SK-N-SH (cell line): ENCODE data around the gene TRPM6. TPM values are rescaled to one million over a fixed set of nuclear protein-coding genes. Genes with fewer than 3 reads are reported as not detected.

Experiments
- CTCF ChIA-PET: fragments of 300-600, 350-600 bp; formaldehyde crosslinking; extraction: SDS; loops from one replicate; lab custom pipeline; 2021; lab: Yijun Ruan, JAX
- POLR2A ChIA-PET: fragments of 350-600 bp; sonication (Branson Sonifier 250); formaldehyde crosslinking; extraction: SDS; loops from one replicate; lab custom pipeline; 2020; ENCODE audit warnings: antibody characterized with exemption, inconsistent platforms; lab: Yijun Ruan, JAX
- DNase-seq: peaks from one replicate; pipeline ENCODE4 v3.0.0; 2012
- H2AFZ ChIP-seq: fragments of 200-600 bp; sonication (generic); 2 replicates; pipeline ENCODE4 v1.8.1; 2016; ENCODE audit warnings: antibody characterized with exemption, mild to moderate bottlenecking, low read depth
- H3F3A ChIP-seq: fragments of 200-600 bp; sonication (generic); replicated peaks from 2 replicates; pipeline ENCODE3; 2016; ENCODE audit warnings: antibody characterized with exemption, mild to moderate bottlenecking; ENCODE audit not compliant: insufficient read depth
- H3K27ac ChIP-seq, 2 experiments: fragments of 200-500 bp in 1 of 2; fragments of 200-600 bp in 1 of 2; sonication (Bioruptor generic) in 1 of 2; sonication (generic), shearing (Covaris generic) in 1 of 2; 2 replicates each; pipeline versions ENCODE4 v1.5.1 to v1.6.1; 2014 to 2016; ENCODE audit warnings: low read depth in 2 of 2, inconsistent platforms in 1 of 2, low read length in 1 of 2, mild to moderate bottlenecking in 1 of 2, mixed read lengths in 1 of 2
- H3K27me3 ChIP-seq: fragments of 200-600 bp; sonication (generic), shearing (Covaris generic); 2 replicates; pipeline ENCODE4 v1.6.1; 2016; ENCODE audit warnings: mixed run types; ENCODE audit not compliant: insufficient read depth
- H3K36me3 ChIP-seq, 2 experiments: fragments of 200-500 bp in 1 of 2; fragments of 200-600 bp in 1 of 2; sonication (Bioruptor generic) in 1 of 2; sonication (generic) in 1 of 2; replicated peaks in 1 of 2; 2 replicates each; pipeline versions ENCODE3 to v1.5.1; 2014 to 2016; ENCODE audit warnings: low read length in 1 of 2, mild to moderate bottlenecking in 1 of 2; ENCODE audit not compliant: insufficient read depth in 2 of 2, control insufficient read depth in 1 of 2
- H3K4me1 ChIP-seq, 2 experiments: fragments of 200-500 bp in 1 of 2; fragments of 200-600 bp in 1 of 2; sonication (Bioruptor generic) in 1 of 2; sonication (generic), shearing (Covaris generic) in 1 of 2; 2 replicates each; pipeline versions ENCODE4 v1.5.1 to v1.6.1; 2014 to 2016; ENCODE audit warnings: low read depth in 1 of 2, low read length in 1 of 2, mixed run types in 1 of 2; ENCODE audit not compliant: insufficient read depth in 2 of 2, control insufficient read depth in 1 of 2
- H3K4me2 ChIP-seq: fragments of 200-600 bp; sonication (generic), shearing (Covaris generic); 2 replicates; pipeline ENCODE4 v1.6.1; 2017; ENCODE audit warnings: mixed run types
- H3K4me3 ChIP-seq, 2 experiments: fragments of 200-500 bp in 1 of 2; fragments of 200-600 bp in 1 of 2; sonication (Bioruptor generic) in 1 of 2; sonication (generic), shearing (Covaris generic) in 1 of 2; 2 replicates each; pipeline versions ENCODE4 v1.5.1 to v1.8.1; 2014 to 2016; ENCODE audit warnings: low read depth in 2 of 2, inconsistent platforms in 1 of 2, low read length in 1 of 2, mild to moderate bottlenecking in 1 of 2, mixed read lengths in 1 of 2, moderate library complexity in 1 of 2
- H3K79me2 ChIP-seq: fragments of 200-600 bp; sonication (generic); 2 replicates; pipeline ENCODE4 v1.8.1; 2017; ENCODE audit warnings: mild to moderate bottlenecking; ENCODE audit not compliant: insufficient read depth
- H3K9ac ChIP-seq: fragments of 200-600 bp; sonication (generic); 2 replicates; pipeline ENCODE4 v1.6.1; 2017; ENCODE audit warnings: mixed run types
- H3K9me2 ChIP-seq: fragments of 200-600 bp; sonication (generic); 2 replicates; pipeline ENCODE4 v1.6.1; 2017; ENCODE audit warnings: mixed run types
- H3K9me3 ChIP-seq: fragments of 200-600 bp; sonication (generic); 2 replicates; pipeline ENCODE4 v1.6.1; 2017; ENCODE audit warnings: mixed run types, mild to moderate bottlenecking, moderate library complexity
- H4K20me1 ChIP-seq: fragments of 200-600 bp; sonication (generic); 2 replicates; pipeline ENCODE4 v1.6.1; 2017; ENCODE audit warnings: mild to moderate bottlenecking, mixed run types; ENCODE audit not compliant: insufficient read depth
- CHD2 ChIP-seq: fragments of 150-350 bp; IDR thresholded peaks from 2 replicates; pipeline ENCODE4 v1.6.1; 2018; ENCODE audit warnings: low read length; ENCODE audit not compliant: partially characterized antibody
- ELF1 ChIP-seq: IDR thresholded peaks from 2 replicates; pipeline ENCODE4 v1.4.0; 2012
- EP300 ChIP-seq, 2 experiments: IDR thresholded peaks; 2 replicates each; pipeline versions ENCODE4 v1.4.0 to v1.6.1; 2012; ENCODE audit warnings: borderline replicate concordance in 1 of 2, low read depth in 1 of 2, low read length in 1 of 2
- GABPA ChIP-seq: IDR thresholded peaks from 2 replicates; pipeline ENCODE4 v1.4.0; 2012; ENCODE audit warnings: low read depth, mild to moderate bottlenecking
- JUND ChIP-seq: IDR thresholded peaks from 2 replicates; pipeline ENCODE4 v1.4.0; 2012
- MEF2A ChIP-seq: IDR thresholded peaks from 2 replicates; pipeline ENCODE4 v1.4.0; 2012; ENCODE audit warnings: low read depth, borderline replicate concordance
- MXI1 ChIP-seq: IDR thresholded peaks from 2 replicates; pipeline ENCODE4 v1.6.1; 2012; ENCODE audit warnings: mild to moderate bottlenecking, low read depth, low read length, improper control_type of control experiment
- NRF1 ChIP-seq: IDR thresholded peaks from 2 replicates; pipeline ENCODE4 v1.6.1; 2012; ENCODE audit warnings: low read depth, mild to moderate bottlenecking, low read length
- POLR2AphosphoS5 ChIP-seq: IDR thresholded peaks from 2 replicates; pipeline ENCODE4 v1.6.1; 2012; ENCODE audit warnings: low read depth, low read length
- RCOR1 ChIP-seq: fragments of 150-350 bp; IDR thresholded peaks from 2 replicates; pipeline ENCODE4 v1.6.1; 2017; ENCODE audit warnings: antibody characterized with exemption, low read length
- RXRA ChIP-seq: IDR thresholded peaks from 2 replicates; pipeline ENCODE4 v1.4.0; 2012; ENCODE audit warnings: low read depth, mild to moderate bottlenecking, borderline replicate concordance
- SMC3 ChIP-seq: IDR thresholded peaks from 2 replicates; pipeline ENCODE4 v1.6.1; 2012; ENCODE audit warnings: low read depth, low read length, improper control_type of control experiment
- TAF1 ChIP-seq: IDR thresholded peaks from 2 replicates; pipeline ENCODE4 v1.6.1; 2012; ENCODE audit warnings: low read depth, mild to moderate bottlenecking, low read length, moderate library complexity, borderline replicate concordance
- TEAD4 ChIP-seq: IDR thresholded peaks from 2 replicates; pipeline ENCODE4 v1.4.0; 2012; ENCODE audit warnings: mild to moderate bottlenecking, borderline replicate concordance; ENCODE audit not compliant: insufficient read depth
- WGBS: methylation state at CpG from one replicate; pipeline ENCODE4 v1.1.6; 2017; ENCODE audit warnings: low lambda C conversion rate; 5-methylcytosine and 5-hydroxymethylcytosine counted together
- polyA plus RNA-seq, 3 experiments: library from polyadenylated mRNA; depleted of rRNA; stranded (reverse); fragments of >200 nt; gene quantifications; 2 replicates each; pipeline ENCODE4 v1.2.3, GENCODE V29; 2012
- TF ChIP-seq, protein P1 (sequence below): fragments of 150-350 bp; IDR thresholded peaks from 2 replicates; pipeline ENCODE4 v1.6.1; 2016; ENCODE audit warnings: mild to moderate bottlenecking, low read depth, low read length
- TF ChIP-seq, protein P2 (sequence below): IDR thresholded peaks from 2 replicates; pipeline ENCODE4 v1.6.1; 2012; ENCODE audit warnings: mild to moderate bottlenecking, low read depth, low read length, moderate library complexity
- TF ChIP-seq, protein P3 (sequence below): fragments of 150-350 bp; IDR thresholded peaks from 2 replicates; pipeline ENCODE4 v1.6.1; 2017; ENCODE audit warnings: antibody characterized with exemption, low read length, low read depth, borderline replicate concordance
- TF ChIP-seq, protein P4 (sequence below): fragments of 200-600 bp; sonication (generic); IDR thresholded peaks from 2 replicates; pipeline ENCODE4 v1.6.1; 2017; ENCODE audit warnings: antibody characterized with exemption, mild to moderate bottlenecking, moderate library complexity
- TF ChIP-seq, protein P5 (sequence below): IDR thresholded peaks from 2 replicates; pipeline ENCODE4 v1.4.0; 2012; ENCODE audit warnings: low read depth, borderline replicate concordance

TRPM6 gene
- polyA plus RNA-seq, 1 of the 3 experiments (the other 2 are of a cell fraction), result 0.03 TPM

DNA sequence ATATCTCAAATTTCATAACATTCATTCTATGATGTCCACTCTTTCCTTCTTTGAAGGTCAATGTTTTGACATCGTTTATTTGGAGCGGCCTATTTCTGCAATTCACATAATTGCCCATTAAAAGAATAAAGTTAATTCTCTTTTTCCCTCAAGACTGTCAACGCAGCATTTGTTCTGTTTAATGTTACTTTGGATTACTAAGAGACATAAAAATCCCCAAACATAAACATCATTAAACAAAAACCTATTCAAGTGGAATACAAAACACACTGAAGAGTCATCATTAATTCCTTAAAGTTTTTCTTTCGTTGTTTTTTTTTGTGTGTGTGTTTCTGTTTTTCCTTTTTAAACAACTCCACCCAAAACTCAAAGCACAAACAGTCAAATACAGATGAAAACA lies 151.1 kb downstream of the TRPM6 start:
- no peak overlapping the region for H3K27ac ChIP-seq
- WGBS, result 36% methylated on average over 4 of the region's 4 CpGs
- H2AFZ ChIP-seq, result no peak overlapping the region
- no peak for DNase-seq
- ChIA-PET CTCF (no interaction called here), POLR2A (no interaction called here)
- H3K9me2 ChIP-seq, result no peaks in the 10 kb centered on the region
- H3K4me1 ChIP-seq, result no peaks in the 10 kb centered on the region
- no peak overlapping the region for H3K4me3 ChIP-seq
- H3K9ac ChIP-seq, result no peak overlapping the region
- no peaks in the 10 kb centered on the region for H3K36me3 ChIP-seq
- H3K79me2 ChIP-seq, result no peaks in the 10 kb centered on the region
- TF ChIP-seq POLR2AphosphoS5 (no peak), SMC3 (no peak), TAF1 (no peak), EP300 (IDR thresholded peaks at IDR 0.05; ENCODE audit: borderline replicate concordance in 1 of 2, low read depth in 1 of 2, low read length in 1 of 2) (no peak), MXI1 (no peak), CHD2 (no peak), NRF1 (no peak), GABPA (no peak), TEAD4 (no peak), RXRA (no peak), JUND (no peak), MEF2A (no peak), ELF1 (no peak), RCOR1 (no peak)
- TF ChIP-seq, protein P1, sequence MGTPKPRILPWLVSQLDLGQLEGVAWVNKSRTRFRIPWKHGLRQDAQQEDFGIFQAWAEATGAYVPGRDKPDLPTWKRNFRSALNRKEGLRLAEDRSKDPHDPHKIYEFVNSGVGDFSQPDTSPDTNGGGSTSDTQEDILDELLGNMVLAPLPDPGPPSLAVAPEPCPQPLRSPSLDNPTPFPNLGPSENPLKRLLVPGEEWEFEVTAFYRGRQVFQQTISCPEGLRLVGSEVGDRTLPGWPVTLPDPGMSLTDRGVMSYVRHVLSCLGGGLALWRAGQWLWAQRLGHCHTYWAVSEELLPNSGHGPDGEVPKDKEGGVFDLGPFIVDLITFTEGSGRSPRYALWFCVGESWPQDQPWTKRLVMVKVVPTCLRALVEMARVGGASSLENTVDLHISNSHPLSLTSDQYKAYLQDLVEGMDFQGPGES, result no peak
- TF ChIP-seq, protein P2, sequence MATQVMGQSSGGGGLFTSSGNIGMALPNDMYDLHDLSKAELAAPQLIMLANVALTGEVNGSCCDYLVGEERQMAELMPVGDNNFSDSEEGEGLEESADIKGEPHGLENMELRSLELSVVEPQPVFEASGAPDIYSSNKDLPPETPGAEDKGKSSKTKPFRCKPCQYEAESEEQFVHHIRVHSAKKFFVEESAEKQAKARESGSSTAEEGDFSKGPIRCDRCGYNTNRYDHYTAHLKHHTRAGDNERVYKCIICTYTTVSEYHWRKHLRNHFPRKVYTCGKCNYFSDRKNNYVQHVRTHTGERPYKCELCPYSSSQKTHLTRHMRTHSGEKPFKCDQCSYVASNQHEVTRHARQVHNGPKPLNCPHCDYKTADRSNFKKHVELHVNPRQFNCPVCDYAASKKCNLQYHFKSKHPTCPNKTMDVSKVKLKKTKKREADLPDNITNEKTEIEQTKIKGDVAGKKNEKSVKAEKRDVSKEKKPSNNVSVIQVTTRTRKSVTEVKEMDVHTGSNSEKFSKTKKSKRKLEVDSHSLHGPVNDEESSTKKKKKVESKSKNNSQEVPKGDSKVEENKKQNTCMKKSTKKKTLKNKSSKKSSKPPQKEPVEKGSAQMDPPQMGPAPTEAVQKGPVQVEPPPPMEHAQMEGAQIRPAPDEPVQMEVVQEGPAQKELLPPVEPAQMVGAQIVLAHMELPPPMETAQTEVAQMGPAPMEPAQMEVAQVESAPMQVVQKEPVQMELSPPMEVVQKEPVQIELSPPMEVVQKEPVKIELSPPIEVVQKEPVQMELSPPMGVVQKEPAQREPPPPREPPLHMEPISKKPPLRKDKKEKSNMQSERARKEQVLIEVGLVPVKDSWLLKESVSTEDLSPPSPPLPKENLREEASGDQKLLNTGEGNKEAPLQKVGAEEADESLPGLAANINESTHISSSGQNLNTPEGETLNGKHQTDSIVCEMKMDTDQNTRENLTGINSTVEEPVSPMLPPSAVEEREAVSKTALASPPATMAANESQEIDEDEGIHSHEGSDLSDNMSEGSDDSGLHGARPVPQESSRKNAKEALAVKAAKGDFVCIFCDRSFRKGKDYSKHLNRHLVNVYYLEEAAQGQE, result no peak
- TF ChIP-seq, protein P3, sequence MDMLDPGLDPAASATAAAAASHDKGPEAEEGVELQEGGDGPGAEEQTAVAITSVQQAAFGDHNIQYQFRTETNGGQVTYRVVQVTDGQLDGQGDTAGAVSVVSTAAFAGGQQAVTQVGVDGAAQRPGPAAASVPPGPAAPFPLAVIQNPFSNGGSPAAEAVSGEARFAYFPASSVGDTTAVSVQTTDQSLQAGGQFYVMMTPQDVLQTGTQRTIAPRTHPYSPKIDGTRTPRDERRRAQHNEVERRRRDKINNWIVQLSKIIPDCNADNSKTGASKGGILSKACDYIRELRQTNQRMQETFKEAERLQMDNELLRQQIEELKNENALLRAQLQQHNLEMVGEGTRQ, result no peak
- TF ChIP-seq, protein P4, sequence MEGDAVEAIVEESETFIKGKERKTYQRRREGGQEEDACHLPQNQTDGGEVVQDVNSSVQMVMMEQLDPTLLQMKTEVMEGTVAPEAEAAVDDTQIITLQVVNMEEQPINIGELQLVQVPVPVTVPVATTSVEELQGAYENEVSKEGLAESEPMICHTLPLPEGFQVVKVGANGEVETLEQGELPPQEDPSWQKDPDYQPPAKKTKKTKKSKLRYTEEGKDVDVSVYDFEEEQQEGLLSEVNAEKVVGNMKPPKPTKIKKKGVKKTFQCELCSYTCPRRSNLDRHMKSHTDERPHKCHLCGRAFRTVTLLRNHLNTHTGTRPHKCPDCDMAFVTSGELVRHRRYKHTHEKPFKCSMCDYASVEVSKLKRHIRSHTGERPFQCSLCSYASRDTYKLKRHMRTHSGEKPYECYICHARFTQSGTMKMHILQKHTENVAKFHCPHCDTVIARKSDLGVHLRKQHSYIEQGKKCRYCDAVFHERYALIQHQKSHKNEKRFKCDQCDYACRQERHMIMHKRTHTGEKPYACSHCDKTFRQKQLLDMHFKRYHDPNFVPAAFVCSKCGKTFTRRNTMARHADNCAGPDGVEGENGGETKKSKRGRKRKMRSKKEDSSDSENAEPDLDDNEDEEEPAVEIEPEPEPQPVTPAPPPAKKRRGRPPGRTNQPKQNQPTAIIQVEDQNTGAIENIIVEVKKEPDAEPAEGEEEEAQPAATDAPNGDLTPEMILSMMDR, result no peak
- TF ChIP-seq, protein P5, sequence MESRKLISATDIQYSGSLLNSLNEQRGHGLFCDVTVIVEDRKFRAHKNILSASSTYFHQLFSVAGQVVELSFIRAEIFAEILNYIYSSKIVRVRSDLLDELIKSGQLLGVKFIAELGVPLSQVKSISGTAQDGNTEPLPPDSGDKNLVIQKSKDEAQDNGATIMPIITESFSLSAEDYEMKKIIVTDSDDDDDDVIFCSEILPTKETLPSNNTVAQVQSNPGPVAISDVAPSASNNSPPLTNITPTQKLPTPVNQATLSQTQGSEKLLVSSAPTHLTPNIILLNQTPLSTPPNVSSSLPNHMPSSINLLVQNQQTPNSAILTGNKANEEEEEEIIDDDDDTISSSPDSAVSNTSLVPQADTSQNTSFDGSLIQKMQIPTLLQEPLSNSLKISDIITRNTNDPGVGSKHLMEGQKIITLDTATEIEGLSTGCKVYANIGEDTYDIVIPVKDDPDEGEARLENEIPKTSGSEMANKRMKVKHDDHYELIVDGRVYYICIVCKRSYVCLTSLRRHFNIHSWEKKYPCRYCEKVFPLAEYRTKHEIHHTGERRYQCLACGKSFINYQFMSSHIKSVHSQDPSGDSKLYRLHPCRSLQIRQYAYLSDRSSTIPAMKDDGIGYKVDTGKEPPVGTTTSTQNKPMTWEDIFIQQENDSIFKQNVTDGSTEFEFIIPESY, result no peak
- no peak overlapping the region for H3K4me2 ChIP-seq
- no peaks in the 10 kb centered on the region for H3K9me3 ChIP-seq
- no peaks in the 10 kb centered on the region; the same call in 1 of the 2 replicates for H3K27me3 ChIP-seq
- no peaks in the 10 kb centered on the region for H3F3A ChIP-seq
- H4K20me1 ChIP-seq, result no peaks in the 10 kb centered on the region
